Cardiac muscle cell (in vitro differentiated cells and primary cell): ENCODE results near the gene MAGEA4. TPM values are rescaled to one million over a fixed set of nuclear protein-coding genes. Genes with fewer than 3 reads are reported as not detected.

Experiments used
- DNase-seq, 2 donors: peaks; one replicate each; pipeline versions ENCODE4 v3.0.0 to v3.0.0-alpha.2; 2010 to 2017; ENCODE audit warnings: low read depth in 1 of 2, low spot score in 1 of 2
- H3K27ac ChIP-seq: fragments of 200-600 bp; sonication (generic); 2 replicates; pipeline ENCODE4 v1.5.1; 2016
- H3K27me3 ChIP-seq: fragments of 200-600 bp; sonication (generic); 2 replicates; pipeline ENCODE4 v1.6.0; 2016; ENCODE audit warnings: control low read depth
- H3K36me3 ChIP-seq: fragments of 200-600 bp; sonication (generic); 2 replicates; pipeline ENCODE4 v1.5.1; 2016; ENCODE audit warnings: control low read depth
- H3K4me1 ChIP-seq: fragments of 200-600 bp; sonication (generic); 2 replicates; pipeline ENCODE4 v1.8.1; 2017; ENCODE audit warnings: low read depth, mild to moderate bottlenecking, mixed run types
- H3K4me3 ChIP-seq: fragments of 200-600 bp; sonication (generic); 2 replicates; pipeline ENCODE4 v1.5.1; 2016; ENCODE audit warnings: mild to moderate bottlenecking
- H3K9me3 ChIP-seq: fragments of 200-600 bp; sonication (generic); 2 replicates; pipeline ENCODE4 v1.5.1; 2017; ENCODE audit warnings: low read depth, mild to moderate bottlenecking, control low read depth
- CTCF ChIP-seq: IDR thresholded peaks from 2 replicates; pipeline ENCODE4 v1.5.1; 2012; ENCODE audit warnings: low read depth, mild to moderate bottlenecking, low read length
- polyA plus RNA-seq: library from polyadenylated mRNA; unstranded; fragments of >200 nt; fragmentation: Nextera tagmentation; extraction: Ambion mirVana; gene quantifications from 2 replicates; pipeline ENCODE4 v1.2.1, GENCODE V29; 2016
- total RNA-seq: library from RNA; depleted of rRNA; stranded (reverse); fragments of >200 nt; gene quantifications from 2 replicates; pipeline ENCODE4 v1.2.3, GENCODE V29; 2016

MAGEA4 gene
- total and polyA plus RNA-seq, 2 experiments from 2014 or later, result not detected

DNA sequence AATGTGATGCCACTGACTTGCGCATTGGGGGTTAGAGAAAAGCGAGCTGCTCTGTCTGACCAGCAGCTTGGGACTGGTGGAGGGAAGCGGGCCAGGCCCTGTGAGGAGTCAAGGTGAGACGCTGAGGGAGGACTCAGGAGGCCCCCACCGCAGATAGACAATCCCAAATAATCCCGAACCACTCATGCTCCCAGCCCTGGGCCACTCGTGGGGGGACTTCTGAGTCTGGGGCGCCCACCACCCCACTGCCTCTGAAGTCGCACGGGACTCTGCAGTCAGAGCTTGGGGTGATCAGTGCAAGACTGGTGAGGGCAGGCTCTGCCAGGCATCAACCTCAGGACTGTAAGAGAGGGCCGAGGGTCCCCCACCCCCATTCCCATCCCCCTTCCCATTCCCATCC is 6.9 kb downstream of the MAGEA4 start:
- no peak for DNase-seq
- no peak overlapping the region for H3K4me3 ChIP-seq
- TF ChIP-seq CTCF, result no peak
- no peaks in the 10 kb centered on the region for H3K27me3 ChIP-seq
- no peak overlapping the region for H3K27ac ChIP-seq
- H3K9me3 ChIP-seq, result no peaks in the 10 kb centered on the region
- no peaks in the 10 kb centered on the region for H3K4me1 ChIP-seq
- H3K36me3 ChIP-seq, result no peaks in the 10 kb centered on the region

DNA sequence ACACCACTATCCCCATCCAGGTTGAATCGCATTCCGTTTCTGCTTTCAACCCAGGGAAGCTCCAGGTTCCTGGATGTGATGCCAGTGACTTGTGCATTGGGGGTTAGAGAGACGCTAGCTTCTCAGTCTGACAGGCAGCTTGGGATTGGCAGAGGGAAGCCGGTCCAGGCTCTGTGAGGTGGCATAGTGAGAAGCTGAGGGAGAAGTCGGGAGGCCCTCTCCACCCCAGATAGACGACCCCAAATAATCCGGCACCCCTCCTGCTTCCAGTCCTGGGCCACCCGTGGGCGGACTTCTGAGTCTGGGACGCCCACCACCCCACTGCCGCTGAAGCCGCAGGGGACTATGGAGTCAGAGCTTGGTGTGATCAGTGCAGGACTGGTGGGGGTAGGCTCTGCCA is 7.4 kb downstream of the MAGEA4 start:
- no peaks in the 10 kb centered on the region for H3K9me3 ChIP-seq
- TF ChIP-seq CTCF, result no peak
- H3K4me3 ChIP-seq, result no peak overlapping the region
- no peaks in the 10 kb centered on the region for H3K4me1 ChIP-seq
- H3K27ac ChIP-seq, result no peak overlapping the region
- no peaks in the 10 kb centered on the region for H3K27me3 ChIP-seq
- DNase-seq, result no peak
- H3K36me3 ChIP-seq, result no peaks in the 10 kb centered on the region

- H3K27me3 ChIP-seq, result no peaks in the 10 kb centered on the region
- no peak overlapping the region for H3K4me3 ChIP-seq
- H3K36me3 ChIP-seq, result no peaks in the 10 kb centered on the region
- no peak overlapping the region for H3K27ac ChIP-seq
- TF ChIP-seq CTCF, result no peak
- DNase-seq, result no peak
- no peaks in the 10 kb centered on the region for H3K9me3 ChIP-seq
- no peaks in the 10 kb centered on the region for H3K4me1 ChIP-seq
Observed at GRCh38 chrX:151920530-151920929, 7.8 kb downstream of the MAGEA4 start.

DNA sequence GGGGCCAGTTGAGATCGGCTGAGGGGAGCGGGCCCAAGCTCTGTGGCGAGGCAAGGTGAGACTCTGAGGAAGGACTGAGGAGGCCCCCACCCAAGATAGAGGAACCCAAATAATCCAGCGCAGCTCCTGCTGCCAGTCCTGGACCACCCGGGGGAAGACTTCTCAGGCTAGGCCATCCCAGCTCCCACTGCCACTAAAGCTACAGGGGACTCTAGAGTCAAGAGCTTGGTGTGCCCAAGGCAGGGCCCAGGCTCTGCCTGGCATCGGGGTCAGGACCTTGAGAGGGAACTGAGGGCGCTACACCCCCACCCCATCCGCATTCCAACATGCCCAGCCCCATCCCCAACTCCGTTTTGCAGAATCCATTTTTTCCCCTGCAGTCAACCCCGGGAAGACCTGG is 8.6 kb downstream of the MAGEA4 start:
- no peak overlapping the region for H3K27ac ChIP-seq
- no peak for TF ChIP-seq CTCF
- H3K4me1 ChIP-seq, result no peaks in the 10 kb centered on the region
- no peaks in the 10 kb centered on the region for H3K27me3 ChIP-seq
- H3K36me3 ChIP-seq, result no peaks in the 10 kb centered on the region
- no peak for DNase-seq
- H3K9me3 ChIP-seq, result no peaks in the 10 kb centered on the region
- H3K4me3 ChIP-seq, result no peak overlapping the region

DNA sequence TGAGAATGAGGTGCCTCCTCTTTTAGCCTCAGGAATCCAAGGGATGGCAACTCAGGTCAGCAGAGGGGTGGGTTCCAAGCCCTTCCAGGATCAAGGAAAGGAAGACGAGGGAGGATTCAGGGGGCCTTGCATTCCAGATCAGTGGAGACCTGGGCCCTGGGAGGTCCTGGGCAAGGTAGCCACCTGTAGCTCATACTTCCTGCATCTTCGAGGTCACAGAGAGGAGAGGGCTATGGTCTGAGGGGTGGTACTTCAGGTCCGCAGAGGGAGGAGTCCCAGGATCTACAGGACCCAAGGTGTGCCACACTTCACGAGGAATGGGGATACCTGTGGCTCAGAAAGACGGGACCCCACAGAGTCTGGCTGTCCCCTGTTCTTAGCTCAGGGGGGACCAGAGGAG is 9.2 kb downstream of the MAGEA4 start:
- H3K9me3 ChIP-seq, result no peaks in the 10 kb centered on the region
- no peak overlapping the region for H3K4me3 ChIP-seq
- no peak for DNase-seq
- H3K4me1 ChIP-seq, result no peaks in the 10 kb centered on the region
- no peaks in the 10 kb centered on the region for H3K36me3 ChIP-seq
- H3K27me3 ChIP-seq, result no peaks in the 10 kb centered on the region
- H3K27ac ChIP-seq, result no peak overlapping the region
- TF ChIP-seq CTCF, result no peak

GRCh38 chrX:151922692-151923091 is 10.0 kb downstream of the MAGEA4 start:
- Histone ChIP-seq H3K4me3 (no peak overlapping the region), H3K9me3 (no peaks in the 10 kb centered on the region), H3K27ac (no peak overlapping the region), H3K36me3 (no peaks in the 10 kb centered on the region), H3K4me1 (no peaks in the 10 kb centered on the region), H3K27me3 (no peaks in the 10 kb centered on the region)
- no peak for TF ChIP-seq CTCF
- DNase-seq, result no peak
